Dermis microvascular lymphatic vessel endothelial cell (primary cell): Measurements from ENCODE around the gene EEFSEC. TPM values are rescaled to one million over a fixed set of nuclear protein-coding genes. Genes with fewer than 3 reads are reported as not detected.

Experiments
- DNase-seq, 2 donors: peaks; one replicate each; pipeline versions ENCODE4 v3.0.0 to v3.0.0-alpha.2; 2010; ENCODE audit warnings: low read depth in 2 of 2
- total RNA-seq: library from RNA; depleted of rRNA; stranded (reverse); fragments of >200 nt; gene quantifications from 2 replicates; pipeline ENCODE4 v1.2.1, GENCODE V29; 2014

Gene EEFSEC
- total RNA-seq, 1 donor from 2014 or later: 1.8 TPM

- no peak for DNase-seq
Measured at GRCh38 chr3:128182656-128183055, 29.4 kb downstream of the EEFSEC start.

- DNase-seq: no peak
Measured at GRCh38 chr3:128185630-128186447, 32.6 kb downstream of the EEFSEC start.

- no peak for DNase-seq
Measured at GRCh38 chr3:128187495-128187894, 34.2 kb downstream of the EEFSEC start.

- DNase-seq: no peak
Measured at GRCh38 chr3:128188326-128188725, 35.0 kb downstream of the EEFSEC start.

GRCh38 chr3:128188956-128189355, 35.7 kb downstream of the EEFSEC start:
- DNase-seq: no peak

- no peak for DNase-seq
Measured at GRCh38 chr3:128190501-128190900, 37.2 kb downstream of the EEFSEC start.

GRCh38 chr3:128192131-128192530, 38.9 kb downstream of the EEFSEC start:
- no peak for DNase-seq

GRCh38 chr3:128193168-128193567, 39.9 kb downstream of the EEFSEC start:
- no peak for DNase-seq

- DNase-seq: no peak
Measured at GRCh38 chr3:128194843-128195242, 41.6 kb downstream of the EEFSEC start.

GRCh38 chr3:128195369-128195768, 42.1 kb downstream of the EEFSEC start:
- no peak for DNase-seq

- no peak for DNase-seq
Measured at GRCh38 chr3:128195802-128196201, 42.5 kb downstream of the EEFSEC start.

- DNase-seq: no peak
Measured at GRCh38 chr3:128196647-128197046, 43.4 kb downstream of the EEFSEC start.

GRCh38 chr3:128197855-128198254, 44.6 kb downstream of the EEFSEC start:
- no peak for DNase-seq

- DNase-seq: no peak
Measured at GRCh38 chr3:128198313-128198712, 45.0 kb downstream of the EEFSEC start.

- no peak for DNase-seq
Measured at GRCh38 chr3:128199110-128199509, 45.8 kb downstream of the EEFSEC start.

GRCh38 chr3:128201158-128201755, 48.0 kb downstream of the EEFSEC start:
- no peak for DNase-seq

GRCh38 chr3:128203169-128203568, 49.9 kb downstream of the EEFSEC start:
- DNase-seq: no peak

GRCh38 chr3:128205558-128206145, 52.4 kb downstream of the EEFSEC start:
- no peak for DNase-seq

- no peak for DNase-seq
Measured at GRCh38 chr3:128207951-128208350, 54.7 kb downstream of the EEFSEC start.

- DNase-seq: no peak
Measured at GRCh38 chr3:128210711-128211110, 57.4 kb downstream of the EEFSEC start.

- DNase-seq: no peak
Measured at GRCh38 chr3:128214056-128214455, 60.8 kb downstream of the EEFSEC start.

- no peak for DNase-seq
Measured at GRCh38 chr3:128215290-128215689, 62.0 kb downstream of the EEFSEC start.
